Prostate gland (tissue), 2 donors: ENCODE measurements around the gene STK11.

ENCODE experiments used
- CTCF ChIP-seq, 4 experiments: fragments of 200-600 bp in 2 of 4; fragments of 450-650 bp in 2 of 4; sonication (generic) in 2 of 4; IDR thresholded peaks; 1 replicate in 3 of 4; 2 replicates in 1 of 4; pipeline ENCODE4 v1.5.1; 2016 to 2019; ENCODE audit warnings: antibody characterized with exemption in 4 of 4, mild to moderate bottlenecking in 2 of 4, moderate library complexity in 2 of 4
- POLR2A ChIP-seq: fragments of 450-650 bp; IDR thresholded peaks from one replicate; pipeline ENCODE4 v1.6.1; 2016; ENCODE audit warnings: antibody characterized with exemption, mild to moderate bottlenecking
- POLR2AphosphoS5 ChIP-seq: sonication (generic); formaldehyde crosslinking; IDR thresholded peaks from one replicate; pipeline ENCODE4 v1.6.1; 2017; ENCODE audit warnings: antibody characterized with exemption

GRCh38 chr19:1258163-1258492, 52.5 kb downstream of the STK11 start:
- TF ChIP-seq CTCF (IDR thresholded peaks at IDR 0.05) (no peak), POLR2A (no peak), POLR2AphosphoS5 (no peak)
